OCI-LY1 (cell line): ENCODE data around the gene KLHL4.

ENCODE experiments used
- H2AFZ ChIP-seq: fragments of 200-600 bp; sonication (generic), shearing (Covaris generic); 2 replicates; pipeline ENCODE4 v1.6.0; 2014; ENCODE audit warnings: antibody characterized with exemption, mild to moderate bottlenecking, low read length
- H3F3A ChIP-seq: fragments of 200-600 bp; sonication (generic), shearing (Covaris generic); 2 replicates; pipeline ENCODE4 v1.6.0; 2014; ENCODE audit warnings: mild to moderate bottlenecking, antibody characterized with exemption, low read length, moderate library complexity; ENCODE audit not compliant: insufficient read depth
- H3K27ac ChIP-seq: fragments of 200-600 bp; sonication (generic); 2 replicates; pipeline ENCODE4 v1.5.1; 2014; ENCODE audit warnings: low read length, mixed run types, mild to moderate bottlenecking, low read depth; ENCODE audit not compliant: poor library complexity, severe bottlenecking
- H3K27me3 ChIP-seq: fragments of 200-600 bp; sonication (generic); 2 replicates; pipeline ENCODE4 v1.6.0; 2014; ENCODE audit warnings: antibody characterized with exemption, mild to moderate bottlenecking, low read length, moderate library complexity; ENCODE audit not compliant: insufficient read depth
- H3K36me3 ChIP-seq: fragments of 200-600 bp; sonication (generic); 2 replicates; pipeline ENCODE4 v1.6.1; 2014; ENCODE audit warnings: mild to moderate bottlenecking, antibody characterized with exemption, low read length, moderate library complexity, mixed read lengths; ENCODE audit not compliant: insufficient read depth
- H3K4me1 ChIP-seq: fragments of 200-600 bp; sonication (generic); 2 replicates; pipeline ENCODE4 v1.5.1; 2014; ENCODE audit warnings: mild to moderate bottlenecking, low read length, moderate library complexity; ENCODE audit not compliant: insufficient read depth, severe bottlenecking
- H3K4me2 ChIP-seq: fragments of 200-600 bp; sonication (generic), shearing (Covaris generic); 2 replicates; pipeline ENCODE4 v1.6.1; 2014; ENCODE audit warnings: low read length
- H3K4me3 ChIP-seq: fragments of 200-600 bp; sonication (generic); 2 replicates; pipeline ENCODE4 v1.5.1; 2014; ENCODE audit warnings: low read length, low read depth, mild to moderate bottlenecking, mixed read lengths; ENCODE audit not compliant: poor library complexity, severe bottlenecking
- H3K79me2 ChIP-seq: fragments of 200-600 bp; shearing (Covaris generic); 2 replicates; pipeline ENCODE4 v1.6.1; 2016; ENCODE audit warnings: mixed run types, low read length, mixed read lengths; ENCODE audit not compliant: insufficient read depth
- H3K9ac ChIP-seq: fragments of 200-600 bp; sonication (generic), shearing (Covaris generic); 2 replicates; pipeline ENCODE4 v1.6.1; 2014; ENCODE audit warnings: mild to moderate bottlenecking, low read length, mixed read lengths
- H3K9me2 ChIP-seq: fragments of 200-600 bp; sonication (generic), shearing (Covaris generic); 2 replicates; pipeline ENCODE4 v1.6.1; 2014; ENCODE audit warnings: low read depth, mild to moderate bottlenecking, low read length, mixed read lengths
- H3K9me3 ChIP-seq: fragments of 200-600 bp; shearing (Covaris generic); 2 replicates; pipeline ENCODE4 v1.6.1; 2014; ENCODE audit warnings: low read length, mixed read lengths
- H4K20me1 ChIP-seq: fragments of 200-600 bp; sonication (generic), shearing (Covaris generic); 2 replicates; pipeline ENCODE4 v1.6.0; 2016; ENCODE audit warnings: mild to moderate bottlenecking, low read length; ENCODE audit not compliant: insufficient read depth
- CTCF ChIP-seq: fragments of 200-600 bp; sonication (generic), shearing (Covaris generic); IDR thresholded peaks from 2 replicates; pipeline ENCODE4 v1.5.1; 2017; ENCODE audit warnings: mild to moderate bottlenecking, antibody characterized with exemption, low read length, moderate library complexity, mixed read lengths
- EZH2 ChIP-seq: fragments of 200-600 bp; sonication (generic), shearing (Covaris generic); IDR thresholded peaks from 2 replicates; pipeline ENCODE4 v1.8.0; 2017; ENCODE audit warnings: borderline replicate concordance, mixed run types, mild to moderate bottlenecking, antibody characterized with exemption, low read length, moderate library complexity, mixed read lengths

The KLHL4 gene

GRCh38 chrX:87706134-87706533, 188.5 kb downstream of the KLHL4 start:
- H3K79me2 ChIP-seq, result no peaks in the 10 kb centered on the region
- H4K20me1 ChIP-seq, result no peaks in the 10 kb centered on the region
- H3K27me3 ChIP-seq, result no peaks in the 10 kb centered on the region
- no peak overlapping the region for H3K27ac ChIP-seq
- no peaks in the 10 kb centered on the region for H3K36me3 ChIP-seq
- no peak overlapping the region for H3K9ac ChIP-seq
- H3K4me1 ChIP-seq, result no peaks in the 10 kb centered on the region
- H3K9me3 ChIP-seq, result no peaks in the 10 kb centered on the region
- no peak overlapping the region for H3K4me2 ChIP-seq
- no peaks in the 10 kb centered on the region for H3F3A ChIP-seq
- H3K9me2 ChIP-seq, result no peaks in the 10 kb centered on the region
- no peak overlapping the region for H3K4me3 ChIP-seq
- H2AFZ ChIP-seq, result no peak overlapping the region
- TF ChIP-seq EZH2 (no peak), CTCF (no peak)

DNA sequence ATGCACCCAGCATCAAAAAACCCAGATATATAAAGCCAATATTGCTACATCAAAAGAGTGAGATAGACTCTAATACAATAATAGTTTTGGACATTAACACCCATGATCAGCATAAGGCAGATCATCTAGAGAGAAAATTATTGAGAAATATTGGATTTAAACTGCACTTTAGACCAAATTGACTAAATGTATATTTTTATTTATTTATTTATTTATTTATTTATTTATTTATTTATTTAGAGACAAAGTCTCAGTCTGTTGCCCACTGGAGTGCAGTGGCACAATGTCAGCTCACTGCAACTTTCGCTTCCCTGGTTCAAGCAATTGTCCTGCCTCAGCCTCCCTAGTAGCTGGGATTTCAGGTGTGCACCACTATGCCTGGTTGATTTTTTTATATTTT, 193.0 kb downstream of the KLHL4 start:
- no peaks in the 10 kb centered on the region for H3K9me3 ChIP-seq
- no peak overlapping the region for H3K9ac ChIP-seq
- H3K4me1 ChIP-seq, result no peaks in the 10 kb centered on the region
- no peak overlapping the region for H3K4me3 ChIP-seq
- no peaks in the 10 kb centered on the region for H4K20me1 ChIP-seq
- H3K27ac ChIP-seq, result no peak overlapping the region
- H3F3A ChIP-seq, result no peaks in the 10 kb centered on the region
- TF ChIP-seq EZH2, result no peak
- no peak overlapping the region for H3K4me2 ChIP-seq
- H3K79me2 ChIP-seq, result no peaks in the 10 kb centered on the region
- no peaks in the 10 kb centered on the region for H3K36me3 ChIP-seq
- H2AFZ ChIP-seq, result no peak overlapping the region
- no peaks in the 10 kb centered on the region for H3K9me2 ChIP-seq
- no peaks in the 10 kb centered on the region for H3K27me3 ChIP-seq
